ENCODE data around the gene SLC16A3. TPM values are rescaled to one million over a fixed set of nuclear protein-coding genes. Genes with fewer than 3 reads are reported as not detected.

SLC16A3 gene
- total and polyA plus RNA-seq, 2 donors (not counting 3 experiments of a cell fraction or from before 2014, with no cell fraction given): 95.9 to 171 TPM

DNA sequence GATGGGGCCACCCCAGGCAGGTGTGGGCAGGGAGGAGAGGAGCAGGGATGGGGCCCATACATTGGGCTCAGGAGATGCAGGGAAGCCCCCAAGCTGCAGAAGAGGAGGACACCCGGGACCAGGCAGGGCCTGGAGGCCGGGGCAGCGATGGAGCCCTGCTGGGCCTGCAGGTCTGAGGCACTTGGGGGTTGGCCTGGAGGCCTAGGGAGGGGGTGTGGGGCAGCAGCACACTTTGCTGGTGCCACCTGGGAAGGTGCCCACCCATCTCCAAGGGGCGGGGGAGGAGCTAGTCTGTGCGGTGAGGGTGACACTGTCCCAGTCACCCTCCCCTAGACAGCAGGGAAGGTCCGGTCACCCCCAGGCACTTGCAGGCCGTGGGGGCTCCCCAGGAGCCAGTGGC lies 9.8 kb upstream of the SLC16A3 start:
- no TSS peak for BruUV-seq (replicated peaks)
- Histone ChIP-seq H3K27ac (ENCODE audit: insufficient read depth, low read depth, low read length) (no peak overlapping the region), H4K20me1 (replicated peaks; ENCODE audit: control insufficient read depth, extremely low read depth, insufficient read depth, low read length) (no peaks in the 10 kb centered on the region), H2AFZ (ENCODE audit: low read depth, low read length) (no peak overlapping the region), H3K4me1 (ENCODE audit: control insufficient read depth, extremely low read depth, insufficient read depth, low read length) (peaks cover 21% of the 10 kb centered on the region), H3K4me2 (ENCODE audit: insufficient read depth, low read length) (no peak overlapping the region), H3K79me2 (ENCODE audit: control insufficient read depth, insufficient read depth, low read length) (no peaks in the 10 kb centered on the region), H3K4me3 (replicated peaks in 1 of 3; ENCODE audit: insufficient read depth in 1 of 3, low read depth in 1 of 3, low read length in 3 of 3) (no peak overlapping the region), H3K36me3 (ENCODE audit: control insufficient read depth in 2 of 2, extremely low read depth in 1 of 2, insufficient read depth in 2 of 2, low read length in 2 of 2) (no peaks in the 10 kb centered on the region), H3K9me1 (replicated peaks; ENCODE audit: control insufficient read depth, extremely low read depth, insufficient read depth, low read length) (no peaks in the 10 kb centered on the region), H3K27me3 (ENCODE audit: control insufficient read depth in 2 of 2, insufficient read depth in 2 of 2, low read length in 2 of 2) (no peaks in the 10 kb centered on the region), H3K9me3 (replicated peaks; ENCODE audit: control insufficient read depth, insufficient read depth, low read length) (no peaks in the 10 kb centered on the region), H3K9ac (replicated peaks; ENCODE audit: extremely low read depth, insufficient read depth, low read length) (no peak overlapping the region)
- FAIRE-seq: no peak
- DNase-seq (ENCODE audit: low read depth, low spot score): no peak
- no peak for TF ChIP-seq JUN (IDR thresholded peaks at IDR 0.05; ENCODE audit: borderline replicate concordance, insufficient read depth, insufficient read length, low read depth)
- TF ChIP-seq GATA2 (IDR thresholded peaks at IDR 0.05; ENCODE audit: insufficient read depth, insufficient read length, low read depth, low read length): no peak
- TF ChIP-seq MYC (IDR thresholded peaks at IDR 0.05; ENCODE audit: low read depth, low read length): no peak
- TF ChIP-seq EZH2 (IDR thresholded peaks at IDR 0.05; ENCODE audit: borderline replicate concordance, low read depth, low read length, severe bottlenecking): no peak
- ChIA-PET CTCF (no interaction called here), POLR2A (no interaction called here)
- dilution Hi-C loops (cut with MboI; ENCODE audit: extremely low pct_ligation_motif_present, low sequenced_read_pairs) (no loop called here), intact Hi-C loops (cut with micrococcal nuclease) (loop anchor here (10.0 kb wide), 1 partner anchor 194 kb away; the partner anchor contains the start of genes CENPX and LRRC45)

DNA sequence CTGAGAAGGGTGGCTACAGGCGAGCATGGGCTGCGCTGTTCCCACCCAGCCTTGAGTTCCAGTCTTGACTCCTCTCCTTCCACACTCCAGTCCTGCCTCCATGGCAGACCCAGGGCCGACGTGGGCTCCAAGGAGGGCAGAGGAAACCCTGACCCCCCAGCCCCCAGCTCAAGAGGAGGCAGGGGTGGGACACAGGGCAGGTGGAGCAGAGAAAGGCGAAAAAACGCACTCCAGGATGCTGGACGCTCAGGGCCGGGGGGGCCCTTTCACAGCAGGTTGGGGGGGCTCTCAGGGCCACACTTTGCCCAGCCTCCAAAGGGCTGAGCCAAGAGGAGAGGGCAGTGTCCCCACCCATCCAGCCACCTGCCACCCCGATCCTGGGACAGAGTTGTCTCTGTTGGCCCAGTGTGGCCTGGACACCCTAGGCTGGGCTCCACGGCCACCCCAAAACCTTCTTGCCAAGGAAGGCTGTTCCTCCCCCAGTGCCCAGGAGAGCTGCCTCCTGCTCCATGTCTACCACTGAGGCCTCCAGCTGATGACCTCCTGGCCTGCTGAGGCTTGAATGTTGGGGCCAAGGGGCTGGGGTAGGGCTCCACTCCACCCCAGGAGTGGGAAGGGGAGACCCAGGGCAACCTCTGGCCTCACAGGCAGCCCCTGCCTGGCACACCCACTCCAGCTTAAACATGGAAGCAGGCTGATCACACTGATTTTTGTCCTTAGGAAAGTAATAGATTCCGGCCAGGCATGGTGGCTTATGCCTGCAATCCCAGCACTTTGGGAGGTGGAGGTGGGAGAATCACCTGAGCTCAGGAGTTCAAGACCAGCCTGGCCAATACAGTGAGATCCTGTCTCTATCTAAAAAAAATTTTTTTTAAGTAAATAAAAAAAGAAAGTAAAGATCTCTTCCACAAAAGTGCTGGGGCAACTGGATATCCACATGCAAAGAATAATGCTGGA lies 8.8 kb upstream of the SLC16A3 start:
- Histone ChIP-seq H3K4me2 (ENCODE audit: insufficient read depth, low read length) (no peak overlapping the region), H3K9ac (replicated peaks; ENCODE audit: extremely low read depth, insufficient read depth, low read length) (no peak overlapping the region), H3K79me2 (ENCODE audit: control insufficient read depth, insufficient read depth, low read length) (no peaks in the 10 kb centered on the region), H3K4me3 (replicated peaks in 1 of 3; ENCODE audit: insufficient read depth in 1 of 3, low read depth in 1 of 3, low read length in 3 of 3) (no peak overlapping the region), H3K9me1 (replicated peaks; ENCODE audit: control insufficient read depth, extremely low read depth, insufficient read depth, low read length) (no peaks in the 10 kb centered on the region), H3K27ac (ENCODE audit: insufficient read depth, low read depth, low read length) (no peak overlapping the region), H3K36me3 (ENCODE audit: control insufficient read depth in 2 of 2, extremely low read depth in 1 of 2, insufficient read depth in 2 of 2, low read length in 2 of 2) (no peaks in the 10 kb centered on the region), H3K27me3 (ENCODE audit: control insufficient read depth in 2 of 2, insufficient read depth in 2 of 2, low read length in 2 of 2) (no peaks in the 10 kb centered on the region), H3K4me1 (ENCODE audit: control insufficient read depth, extremely low read depth, insufficient read depth, low read length) (peaks cover 21% of the 10 kb centered on the region), H3K9me3 (replicated peaks; ENCODE audit: control insufficient read depth, insufficient read depth, low read length) (no peaks in the 10 kb centered on the region), H2AFZ (ENCODE audit: low read depth, low read length) (no peak overlapping the region), H4K20me1 (replicated peaks; ENCODE audit: control insufficient read depth, extremely low read depth, insufficient read depth, low read length) (no peaks in the 10 kb centered on the region)
- no peak for FAIRE-seq
- ChIA-PET POLR2A (interaction anchor here (1.5 kb wide), 1 partner anchor 9 kb away, joined by 7 read pairs; the partner anchor contains the start of gene SLC16A3), CTCF (interaction anchor here (2.2 kb wide), 1 partner anchor 15 kb away, joined by 9 read pairs; no protein-coding TSS in a partner anchor)
- dilution Hi-C loops (cut with MboI; ENCODE audit: extremely low pct_ligation_motif_present, low sequenced_read_pairs) (no loop called here), intact Hi-C loops (cut with micrococcal nuclease) (loop anchor here (10.0 kb wide), 1 partner anchor 195 kb away; the partner anchor contains the start of genes CENPX and LRRC45)
- TF ChIP-seq JUN (IDR thresholded peaks at IDR 0.05; ENCODE audit: borderline replicate concordance, insufficient read depth, insufficient read length, low read depth): no peak
- TF ChIP-seq, protein P1, sequence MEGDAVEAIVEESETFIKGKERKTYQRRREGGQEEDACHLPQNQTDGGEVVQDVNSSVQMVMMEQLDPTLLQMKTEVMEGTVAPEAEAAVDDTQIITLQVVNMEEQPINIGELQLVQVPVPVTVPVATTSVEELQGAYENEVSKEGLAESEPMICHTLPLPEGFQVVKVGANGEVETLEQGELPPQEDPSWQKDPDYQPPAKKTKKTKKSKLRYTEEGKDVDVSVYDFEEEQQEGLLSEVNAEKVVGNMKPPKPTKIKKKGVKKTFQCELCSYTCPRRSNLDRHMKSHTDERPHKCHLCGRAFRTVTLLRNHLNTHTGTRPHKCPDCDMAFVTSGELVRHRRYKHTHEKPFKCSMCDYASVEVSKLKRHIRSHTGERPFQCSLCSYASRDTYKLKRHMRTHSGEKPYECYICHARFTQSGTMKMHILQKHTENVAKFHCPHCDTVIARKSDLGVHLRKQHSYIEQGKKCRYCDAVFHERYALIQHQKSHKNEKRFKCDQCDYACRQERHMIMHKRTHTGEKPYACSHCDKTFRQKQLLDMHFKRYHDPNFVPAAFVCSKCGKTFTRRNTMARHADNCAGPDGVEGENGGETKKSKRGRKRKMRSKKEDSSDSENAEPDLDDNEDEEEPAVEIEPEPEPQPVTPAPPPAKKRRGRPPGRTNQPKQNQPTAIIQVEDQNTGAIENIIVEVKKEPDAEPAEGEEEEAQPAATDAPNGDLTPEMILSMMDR (IDR thresholded peaks at IDR 0.05; ENCODE audit: extremely low read depth in 1 of 2, insufficient read depth in 1 of 2, low read depth in 1 of 2, low read length in 2 of 2): no peak
- TF ChIP-seq, protein P2, sequence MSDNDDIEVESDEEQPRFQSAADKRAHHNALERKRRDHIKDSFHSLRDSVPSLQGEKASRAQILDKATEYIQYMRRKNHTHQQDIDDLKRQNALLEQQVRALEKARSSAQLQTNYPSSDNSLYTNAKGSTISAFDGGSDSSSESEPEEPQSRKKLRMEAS (IDR thresholded peaks at IDR 0.05; ENCODE audit: insufficient read depth, insufficient read length): no peak
- TF ChIP-seq MYC (IDR thresholded peaks at IDR 0.05; ENCODE audit: low read depth, low read length): no peak
- no peak for TF ChIP-seq POLR2A (IDR thresholded peaks at IDR 0.05; ENCODE audit: low read depth, low read length)
- TF ChIP-seq FOS (IDR thresholded peaks at IDR 0.05; ENCODE audit: borderline replicate concordance, insufficient read depth, low read length): no peak
- TF ChIP-seq GATA2 (IDR thresholded peaks at IDR 0.05; ENCODE audit: insufficient read depth, insufficient read length, low read depth, low read length): no peak
- no peak for TF ChIP-seq POLR2AphosphoS5 (IDR thresholded peaks at IDR 0.05; ENCODE audit: insufficient read depth, low read depth, low read length)
- no peak for TF ChIP-seq EZH2 (IDR thresholded peaks at IDR 0.05; ENCODE audit: borderline replicate concordance, low read depth, low read length, severe bottlenecking)
- no peak for DNase-seq (ENCODE audit: low read depth, low spot score)
- BruUV-seq (replicated peaks): no TSS peak
